Astrocyte (in vitro differentiated cells and primary cell): ENCODE results near the gene WBP1L.

Experiments
- CTCF ChIP-seq: IDR thresholded peaks from 2 replicates; pipeline ENCODE4 v1.5.1; 2011; ENCODE audit warnings: low read depth, mild to moderate bottlenecking, inconsistent platforms, low read length, moderate library complexity; ENCODE audit not compliant: insufficient read depth
- EZH2 ChIP-seq: IDR thresholded peaks from 2 replicates; pipeline ENCODE4 v1.6.1; 2012; ENCODE audit warnings: mild to moderate bottlenecking, low read length, inconsistent platforms; ENCODE audit not compliant: insufficient read depth

- TF ChIP-seq CTCF = no peak
- no peak for TF ChIP-seq EZH2
Measured at GRCh38 chr10:102801978-102802377, 58.2 kb downstream of the WBP1L start.
